ENCODE measurements around the gene SLC7A8. TPM values are rescaled to one million over a fixed set of nuclear protein-coding genes. Genes with fewer than 3 reads are reported as not detected.

Gene SLC7A8
- total and polyA plus RNA-seq, 12 donors: 6.8 to 50.9 (median 26.7) TPM

GRCh38 chr14:23093991-23094665 lies 89.3 kb downstream of the SLC7A8 start:
- Histone ChIP-seq H3K4me1 (replicated peaks in 1 of 2) (peaks cover 25 to 48% of the 10 kb centered on the region in 2 donors), H3K4me3 (peak overlapping the region; percentile 26 to 90 (median 74)), H3K36me3 (replicated peaks in 1 of 2) (peaks cover 0 to 58% of the 10 kb centered on the region in 2 donors), H3K27ac (peak overlapping the region in 4 of 5 donors; percentile 92 to 99 (median 96)), H3K27me3 (no peaks in the 10 kb centered on the region), H3K9me3 (replicated peaks in 1 of 3) (no peaks in the 10 kb centered on the region)
- TF ChIP-seq POLR2A (IDR thresholded peaks at IDR 0.05) (no peak), CTCF (IDR thresholded peaks at IDR 0.05) (no peak)
- 0 to 2% (median 0%) methylated on average over 14 of the region's 14 CpGs for WGBS, 4 donors
- DNase-seq: no peak
- intact Hi-C loops (cut with DNase I): no loop called here

GRCh38 chr14:23093526-23093925 lies 89.9 kb downstream of the SLC7A8 start:
- H3K27ac ChIP-seq: no peak overlapping the region
- intact Hi-C loops (cut with DNase I): no loop called here
- no peaks in the 10 kb centered on the region for H3K27me3 ChIP-seq
- 68 to 72% (median 71%) methylated on average over 2 of the region's 2 CpGs for WGBS, 4 donors
- no peak for TF ChIP-seq POLR2A (IDR thresholded peaks at IDR 0.05)
- peaks cover 23 to 42% of the 10 kb centered on the region in 2 donors for H3K4me1 ChIP-seq (replicated peaks in 1 of 2)
- DNase-seq: no peak
- H3K9me3 ChIP-seq (replicated peaks in 1 of 3): no peaks in the 10 kb centered on the region
- peak overlapping the region in 1 of 4 donors; percentile 65 for H3K4me3 ChIP-seq
- peaks cover 0 to 58% of the 10 kb centered on the region in 2 donors for H3K36me3 ChIP-seq (replicated peaks in 1 of 2)

- 70 to 81% (median 78%) methylated on average over 2 of the region's 2 CpGs for WGBS, 4 donors
These were observed 90.4 kb downstream of the SLC7A8 start for GRCh38 chr14:23093104-23093503.

GRCh38 chr14:23091294-23092225 lies 91.9 kb downstream of the SLC7A8 start:
- DNase-seq: no peak
- H3K4me1 ChIP-seq (replicated peaks in 1 of 2): peaks cover 16 to 26% of the 10 kb centered on the region in 2 donors
- no peaks in the 10 kb centered on the region for H3K9me3 ChIP-seq (replicated peaks in 1 of 3)
- peaks cover 0 to 66% of the 10 kb centered on the region in 2 donors for H3K36me3 ChIP-seq (replicated peaks in 1 of 2)
- no peak overlapping the region for H3K27ac ChIP-seq
- WGBS, 4 donors: 81 to 85% (median 82%) methylated on average over 12 of the region's 12 CpGs
- no peak overlapping the region for H3K4me3 ChIP-seq
- no peaks in the 10 kb centered on the region for H3K27me3 ChIP-seq
- no peak for TF ChIP-seq POLR2A (IDR thresholded peaks at IDR 0.05)
- TF ChIP-seq CTCF (IDR thresholded peaks at IDR 0.05): no peak
- intact Hi-C loops (cut with DNase I): no loop called here

More at GRCh38 chr14:23093104-23093503, 90.4 kb downstream of the SLC7A8 start:
- TF ChIP-seq POLR2A (IDR thresholded peaks at IDR 0.05): no peak
- TF ChIP-seq CTCF (IDR thresholded peaks at IDR 0.05): no peak
- Histone ChIP-seq H3K9me3 (replicated peaks in 1 of 3) (no peaks in the 10 kb centered on the region), H3K27me3 (no peaks in the 10 kb centered on the region), H3K27ac (no peak overlapping the region), H3K36me3 (replicated peaks in 1 of 2) (peaks cover 0 to 58% of the 10 kb centered on the region in 2 donors), H3K4me1 (replicated peaks in 1 of 2) (peaks cover 23 to 39% of the 10 kb centered on the region in 2 donors), H3K4me3 (peak overlapping the region in 1 of 4 donors; percentile 65)
- intact Hi-C loops (cut with DNase I): no loop called here
- DNase-seq: no peak

All from adrenal gland (tissue), 12 donors.